Measurements from ENCODE around the gene SLC25A33. TPM values are rescaled to one million over a fixed set of nuclear protein-coding genes. Genes with fewer than 3 reads are reported as not detected.

SLC25A33 gene
- total and polyA plus RNA-seq, 3 experiments from 2014 or later, result 6.5 to 12.9 (median 12.8) TPM

- H3K36me3 Mint-ChIP-seq, result peaks cover 0 to 1% (median 0%) of the 10 kb centered on the region in 3 donors
Observed at GRCh38 chr1:9590945-9591668, 51.8 kb downstream of the SLC25A33 start.

GRCh38 chr1:9591669-9592509 lies 52.6 kb downstream of the SLC25A33 start:
- CTCF ChIA-PET, result interaction anchor here (2.5 kb wide), 1 partner anchor 24 kb away, joined by 8 read pairs; no protein-coding TSS in a partner anchor
- H3K4me3 Mint-ChIP-seq, result peak overlapping the region in 1 of 7 donors; percentile 51
- no peaks in the 10 kb centered on the region for H3K27me3 ChIP-seq (ENCODE audit: insufficient read depth, low read length, poor library complexity, severe bottlenecking)
- no peak for DNase-seq
- H3K9me3 ChIP-seq (ENCODE audit: low read length), result no peaks in the 10 kb centered on the region
- POLR2A ChIA-PET, result no interaction called here
- H3K36me3 ChIP-seq (ENCODE audit: insufficient read depth, low read length), result no peaks in the 10 kb centered on the region
- peaks cover 28% of the 10 kb centered on the region for H3K4me1 ChIP-seq (ENCODE audit: insufficient read depth, low read length)
- peaks cover 16 to 41% (median 31%) of the 10 kb centered on the region in 3 donors for H3K4me1 Mint-ChIP-seq
- H3K9me3 Mint-ChIP-seq, result no peaks in the 10 kb centered on the region
- H3K27ac ChIP-seq (ENCODE audit: low read depth, low read length), result no peak overlapping the region
- H3K27me3 Mint-ChIP-seq, result peaks cover 0 to 1% of the 10 kb centered on the region in 2 donors
- no peak overlapping the region for H3K4me3 ChIP-seq (ENCODE audit: low read length)
- peak overlapping the region in 3 of 8 donors; percentile 23 to 66 (median 47) for H3K27ac Mint-ChIP-seq
- H3K36me3 Mint-ChIP-seq, result peaks cover 0 to 8% (median 0%) of the 10 kb centered on the region in 3 donors

More at GRCh38 chr1:9590945-9591668, 51.8 kb downstream of the SLC25A33 start:
- H3K4me1 ChIP-seq (ENCODE audit: insufficient read depth, low read length), result peaks cover 28% of the 10 kb centered on the region
- Mint-ChIP-seq H3K4me3 (peak overlapping the region; percentile 23 to 89 (median 75)), H3K27ac (peak overlapping the region; percentile 2 to 66 (median 45)), H3K9me3 (no peaks in the 10 kb centered on the region), H3K27me3 (peaks cover 0 to 1% of the 10 kb centered on the region in 2 donors), H3K4me1 (peaks cover 16 to 41% (median 31%) of the 10 kb centered on the region in 3 donors)
- H3K36me3 ChIP-seq (ENCODE audit: insufficient read depth, low read length), result no peaks in the 10 kb centered on the region
- no peak for DNase-seq
- H3K27ac ChIP-seq (ENCODE audit: low read depth, low read length), result no peak overlapping the region
- H3K9me3 ChIP-seq (ENCODE audit: low read length), result no peaks in the 10 kb centered on the region
- ChIA-PET POLR2A (no interaction called here), CTCF (interaction anchor here (2.5 kb wide), 1 partner anchor 25 kb away, joined by 8 read pairs; no protein-coding TSS in a partner anchor)
- no peak overlapping the region for H3K4me3 ChIP-seq (ENCODE audit: low read length)
- H3K27me3 ChIP-seq (ENCODE audit: insufficient read depth, low read length, poor library complexity, severe bottlenecking), result no peaks in the 10 kb centered on the region

DNA sequence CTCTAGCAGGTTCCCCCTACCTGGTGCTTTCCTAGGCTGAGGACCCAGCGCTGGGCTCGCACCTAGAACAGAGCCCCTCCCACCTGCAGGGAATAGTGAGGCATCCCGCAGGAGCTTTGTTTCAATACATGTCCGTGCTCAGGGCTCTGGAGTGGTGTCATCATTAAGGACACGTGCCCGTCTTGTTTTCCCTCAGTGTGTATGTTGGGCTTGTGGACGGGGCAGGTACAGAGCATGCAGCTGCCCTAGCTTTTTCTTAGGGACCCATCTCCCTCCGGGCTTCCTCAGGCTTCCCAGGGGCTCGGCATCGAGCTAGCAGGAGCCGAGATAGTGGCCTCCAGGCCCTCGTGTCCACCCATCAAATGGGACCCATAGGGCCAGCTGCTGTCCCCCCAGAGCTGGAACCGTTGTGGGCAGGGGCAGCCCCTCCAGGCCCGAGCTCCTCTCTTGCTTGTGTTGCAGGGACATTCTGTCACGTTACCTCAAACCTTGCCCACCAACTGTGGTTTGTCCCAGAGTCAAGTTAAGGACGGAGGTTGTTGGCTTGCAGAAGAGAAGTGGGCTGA lies 53.3 kb downstream of the SLC25A33 start:
- H3K4me1 ChIP-seq (ENCODE audit: insufficient read depth, low read length), result peaks cover 28% of the 10 kb centered on the region
- POLR2A ChIA-PET, result no interaction called here
- CTCF ChIA-PET, result no interaction called here
- no peak for DNase-seq
- Mint-ChIP-seq H3K27ac (peak overlapping the region in 1 of 8 donors; percentile 65), H3K4me1 (peaks cover 16 to 41% (median 31%) of the 10 kb centered on the region in 3 donors), H3K4me3 (no peak overlapping the region), H3K27me3 (peaks cover 0 to 1% of the 10 kb centered on the region in 2 donors), H3K9me3 (no peaks in the 10 kb centered on the region), H3K36me3 (peaks cover 0 to 14% (median 0%) of the 10 kb centered on the region in 3 donors)
- H3K27me3 ChIP-seq (ENCODE audit: insufficient read depth, low read length, poor library complexity, severe bottlenecking), result no peaks in the 10 kb centered on the region
- no peaks in the 10 kb centered on the region for H3K9me3 ChIP-seq (ENCODE audit: low read length)
- no peak overlapping the region for H3K4me3 ChIP-seq (ENCODE audit: low read length)
- no peaks in the 10 kb centered on the region for H3K36me3 ChIP-seq (ENCODE audit: insufficient read depth, low read length)
- no peak overlapping the region for H3K27ac ChIP-seq (ENCODE audit: low read depth, low read length)

GRCh38 chr1:9593147-9593491 lies 53.9 kb downstream of the SLC25A33 start:
- no peaks in the 10 kb centered on the region for H3K27me3 ChIP-seq (ENCODE audit: insufficient read depth, low read length, poor library complexity, severe bottlenecking)
- H3K27me3 Mint-ChIP-seq, result peaks cover 0 to 1% of the 10 kb centered on the region in 2 donors
- CTCF ChIA-PET, result interaction anchor here (0.5 kb wide), 1 partner anchor 31 kb away, joined by 3 read pairs; no protein-coding TSS in a partner anchor
- peaks cover 15 to 41% (median 30%) of the 10 kb centered on the region in 3 donors for H3K4me1 Mint-ChIP-seq
- H3K4me3 ChIP-seq (ENCODE audit: low read length), result no peak overlapping the region
- H3K9me3 ChIP-seq (ENCODE audit: low read length), result no peaks in the 10 kb centered on the region
- H3K27ac ChIP-seq (ENCODE audit: low read depth, low read length), result no peak overlapping the region
- H3K4me3 Mint-ChIP-seq, result no peak overlapping the region
- no peaks in the 10 kb centered on the region for H3K36me3 ChIP-seq (ENCODE audit: insufficient read depth, low read length)
- DNase-seq, result no peak
- no peaks in the 10 kb centered on the region for H3K9me3 Mint-ChIP-seq
- peak overlapping the region in 2 of 8 donors; percentile 17 to 65 for H3K27ac Mint-ChIP-seq
- POLR2A ChIA-PET, result no interaction called here
- peaks cover 27% of the 10 kb centered on the region for H3K4me1 ChIP-seq (ENCODE audit: insufficient read depth, low read length)
- peaks cover 0 to 18% (median 0%) of the 10 kb centered on the region in 3 donors for H3K36me3 Mint-ChIP-seq

GRCh38 chr1:9593492-9594465 lies 54.5 kb downstream of the SLC25A33 start:
- DNase-seq, result no peak
- CTCF ChIA-PET, result interaction anchor here (0.5 kb wide), 1 partner anchor 32 kb away, joined by 3 read pairs; no protein-coding TSS in a partner anchor
- Mint-ChIP-seq H3K27ac (peak overlapping the region in 2 of 8 donors; percentile 17 to 55), H3K36me3 (peaks cover 0 to 22% (median 0%) of the 10 kb centered on the region in 3 donors), H3K4me3 (no peak overlapping the region), H3K4me1 (peaks cover 12 to 38% (median 27%) of the 10 kb centered on the region in 3 donors), H3K9me3 (no peaks in the 10 kb centered on the region), H3K27me3 (peaks cover 0 to 1% of the 10 kb centered on the region in 2 donors)
- no peak overlapping the region for H3K4me3 ChIP-seq (ENCODE audit: low read length)
- peaks cover 25% of the 10 kb centered on the region for H3K4me1 ChIP-seq (ENCODE audit: insufficient read depth, low read length)
- H3K9me3 ChIP-seq (ENCODE audit: low read length), result no peaks in the 10 kb centered on the region
- no peaks in the 10 kb centered on the region for H3K27me3 ChIP-seq (ENCODE audit: insufficient read depth, low read length, poor library complexity, severe bottlenecking)
- H3K27ac ChIP-seq (ENCODE audit: low read depth, low read length), result no peak overlapping the region
- H3K36me3 ChIP-seq (ENCODE audit: insufficient read depth, low read length), result no peaks in the 10 kb centered on the region
- POLR2A ChIA-PET, result no interaction called here

- H3K27me3 Mint-ChIP-seq, result peaks cover 0 to 1% of the 10 kb centered on the region in 2 donors
- H3K4me3 Mint-ChIP-seq, result no peak overlapping the region
- no peak for DNase-seq
- Histone ChIP-seq H3K9me3 (ENCODE audit: low read length) (no peaks in the 10 kb centered on the region), H3K27ac (ENCODE audit: low read depth, low read length) (no peak overlapping the region), H3K36me3 (ENCODE audit: insufficient read depth, low read length) (no peaks in the 10 kb centered on the region), H3K4me1 (ENCODE audit: insufficient read depth, low read length) (peaks cover 22% of the 10 kb centered on the region), H3K4me3 (ENCODE audit: low read length) (no peak overlapping the region), H3K27me3 (ENCODE audit: insufficient read depth, low read length, poor library complexity, severe bottlenecking) (no peaks in the 10 kb centered on the region)
- CTCF ChIA-PET, result no interaction called here
- peaks cover 0 to 23% (median 0%) of the 10 kb centered on the region in 3 donors for H3K36me3 Mint-ChIP-seq
- H3K4me1 Mint-ChIP-seq, result peaks cover 11 to 34% (median 25%) of the 10 kb centered on the region in 3 donors
- POLR2A ChIA-PET, result no interaction called here
- H3K27ac Mint-ChIP-seq, result no peak overlapping the region
- H3K9me3 Mint-ChIP-seq, result no peaks in the 10 kb centered on the region
Observed at GRCh38 chr1:9594471-9595155, 55.3 kb downstream of the SLC25A33 start.

Data from CD8-positive, alpha-beta memory T cell (primary cell).